ENCODE results near the gene PCSK5. TPM values are rescaled to one million over a fixed set of nuclear protein-coding genes. Genes with fewer than 3 reads are reported as not detected.
"Not testable (repeated sequence)": the region's sequence is repeated elsewhere in the genome, so short reads cannot be mapped to it uniquely, and the experiment has no call there.

The PCSK5 gene
- total RNA-seq, 1 donor from 2014 or later, result 3.4 TPM

DNA sequence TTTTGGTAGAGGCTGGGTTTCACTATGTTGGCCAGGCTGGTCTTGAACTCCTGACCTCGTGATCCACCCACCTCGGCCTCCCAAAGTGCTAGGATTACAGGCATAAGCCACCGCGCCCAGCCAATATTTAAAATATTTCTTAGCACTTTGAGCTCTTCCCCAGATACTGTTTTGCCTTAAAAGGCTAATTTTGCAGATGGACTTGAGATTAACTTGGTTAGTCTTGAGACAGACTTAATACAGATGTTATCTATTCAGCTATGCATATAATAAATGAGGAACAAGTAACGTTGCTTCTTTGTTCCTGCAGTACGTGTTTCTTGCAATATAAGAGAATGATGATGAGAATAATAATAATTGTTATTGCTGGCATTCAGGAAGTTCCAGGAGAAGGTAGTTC, 56.3 kb downstream of the PCSK5 start:
- intact Hi-C loops (cut with DNase I), result no loop called here
- no peak for ATAC-seq (ENCODE audit: poor library complexity)

GRCh38 chr9:75947233-75947632, 56.8 kb downstream of the PCSK5 start:
- intact Hi-C loops (cut with DNase I), result no loop called here
- DNase-seq (no peak), ATAC-seq (ENCODE audit: poor library complexity) (no peak)

More for the DNA sequence above, 56.3 kb downstream of the PCSK5 start:
- no peak for DNase-seq

- ATAC-seq (ENCODE audit: poor library complexity), result no peak
- DNase-seq, result no peak
- intact Hi-C loops (cut with DNase I), result no loop called here
These were observed 60.5 kb downstream of the PCSK5 start for GRCh38 chr9:75950998-75951397.

DNA sequence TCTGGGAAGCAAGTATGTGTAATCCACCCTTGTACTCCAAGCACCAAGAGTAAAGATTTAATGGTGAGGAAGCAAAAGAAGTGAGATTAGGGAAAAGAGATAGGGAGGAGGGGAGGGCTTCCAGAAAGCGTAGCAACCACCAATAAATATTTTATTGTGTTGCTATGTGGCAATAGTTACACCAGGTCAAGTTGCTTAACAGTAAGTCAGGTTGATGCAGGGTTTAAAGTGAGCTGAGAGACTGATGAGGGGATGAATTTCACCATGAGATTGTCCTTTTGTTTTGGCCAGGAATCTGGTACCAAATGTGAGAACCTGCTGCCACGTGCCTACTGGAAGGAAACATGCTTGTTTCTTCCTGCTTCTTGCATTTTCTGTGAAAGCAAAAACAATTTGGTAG, 62.7 kb downstream of the PCSK5 start:
- intact Hi-C loops (cut with DNase I), result no loop called here
- DNase-seq (no peak), ATAC-seq (ENCODE audit: poor library complexity) (peak; percentile 27)

DNA sequence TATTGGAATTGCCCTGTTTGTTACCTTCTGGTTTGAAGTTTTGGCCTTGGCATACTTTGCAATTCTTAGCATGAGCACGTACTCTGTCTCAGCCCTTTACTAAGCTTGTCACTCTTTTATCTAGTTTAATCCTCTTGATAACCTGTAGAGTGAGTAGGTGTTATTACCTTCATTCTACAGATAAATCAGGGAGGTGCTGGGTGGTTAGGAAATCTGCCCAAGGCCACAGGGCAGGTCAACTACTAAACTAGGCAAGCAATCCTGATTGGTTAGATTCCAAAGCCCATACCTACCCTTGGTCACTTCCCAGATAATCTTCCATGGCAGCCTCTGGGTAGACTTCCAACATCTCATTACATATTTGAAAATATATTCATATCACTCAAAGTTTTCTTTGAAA, 65.7 kb downstream of the PCSK5 start:
- ATAC-seq (ENCODE audit: poor library complexity), result no peak
- intact Hi-C loops (cut with DNase I), result no loop called here
- DNase-seq, result no peak

DNA sequence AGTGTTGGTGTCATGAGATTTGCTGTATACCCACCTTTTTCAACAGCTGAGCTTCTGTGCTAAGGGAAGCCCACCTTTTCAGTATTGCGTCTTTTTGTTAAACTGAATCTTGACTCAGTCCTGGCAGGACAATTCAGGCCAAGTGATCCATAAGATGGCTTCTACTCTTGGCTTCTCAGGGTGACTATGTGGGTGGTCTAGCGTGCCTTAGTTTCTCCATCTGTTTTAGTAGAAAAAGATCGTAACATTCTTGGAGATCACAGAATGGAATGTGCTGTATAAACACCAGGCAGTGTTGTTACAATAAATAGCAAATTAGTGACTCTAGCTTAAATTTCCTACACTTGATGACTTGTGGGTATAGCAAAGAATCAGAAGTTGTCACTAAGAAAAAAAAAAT, 66.6 kb downstream of the PCSK5 start:
- ATAC-seq (ENCODE audit: poor library complexity) (no peak), DNase-seq (no peak)
- intact Hi-C loops (cut with DNase I), result no loop called here

GRCh38 chr9:75958226-75958625, 67.8 kb downstream of the PCSK5 start:
- intact Hi-C loops (cut with DNase I), result no loop called here
- DNase-seq, result no peak
- ATAC-seq (ENCODE audit: poor library complexity), result no peak

GRCh38 chr9:75960551-75960950, 70.1 kb downstream of the PCSK5 start:
- peak; percentile 47 for DNase-seq
- intact Hi-C loops (cut with DNase I), result no loop called here
- ATAC-seq (ENCODE audit: poor library complexity), result peak; percentile 20

GRCh38 chr9:75962013-75962661, 71.7 kb downstream of the PCSK5 start:
- ATAC-seq (ENCODE audit: poor library complexity), result peak; percentile 93
- DNase-seq, result peak; percentile 83
- intact Hi-C loops (cut with DNase I), result no loop called here

DNA sequence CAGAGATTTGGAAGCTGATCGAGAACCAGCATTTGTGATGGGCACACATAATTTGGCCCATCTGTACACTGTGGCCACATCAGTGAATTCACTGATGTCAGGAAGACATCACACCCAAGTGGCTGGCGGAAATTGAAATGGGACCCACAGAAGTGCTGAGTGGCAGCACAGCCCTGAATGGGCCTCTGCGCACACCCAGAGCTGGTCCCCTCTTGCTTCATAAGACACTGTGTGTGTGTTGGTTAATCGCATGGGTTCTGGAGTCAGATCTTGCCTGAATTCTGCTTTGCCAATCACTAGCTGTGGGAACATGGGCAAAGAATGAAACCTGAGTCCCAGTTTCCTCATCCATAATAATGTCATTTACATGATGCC, 72.2 kb downstream of the PCSK5 start:
- DNase-seq, result no peak
- intact Hi-C loops (cut with DNase I), result no loop called here
- peak; percentile 25 for ATAC-seq (ENCODE audit: poor library complexity)

- intact Hi-C loops (cut with DNase I); ATAC-seq (ENCODE audit: poor library complexity); DNase-seq: not testable (repeated sequence)
These were observed 72.8 kb downstream of the PCSK5 start for GRCh38 chr9:75963321-75963720.

- intact Hi-C loops (cut with DNase I), result no loop called here
- DNase-seq, result no peak
- no peak for ATAC-seq (ENCODE audit: poor library complexity)
These were observed 74.0 kb downstream of the PCSK5 start for GRCh38 chr9:75964427-75964826.

- DNase-seq (no peak), ATAC-seq (ENCODE audit: poor library complexity) (no peak)
- intact Hi-C loops (cut with DNase I), result no loop called here
These were observed 74.8 kb downstream of the PCSK5 start for GRCh38 chr9:75965231-75965630.

- no peak for ATAC-seq (ENCODE audit: poor library complexity)
- intact Hi-C loops (cut with DNase I), result no loop called here
- no peak for DNase-seq
These were observed 77.1 kb downstream of the PCSK5 start for GRCh38 chr9:75967556-75967955.

DNA sequence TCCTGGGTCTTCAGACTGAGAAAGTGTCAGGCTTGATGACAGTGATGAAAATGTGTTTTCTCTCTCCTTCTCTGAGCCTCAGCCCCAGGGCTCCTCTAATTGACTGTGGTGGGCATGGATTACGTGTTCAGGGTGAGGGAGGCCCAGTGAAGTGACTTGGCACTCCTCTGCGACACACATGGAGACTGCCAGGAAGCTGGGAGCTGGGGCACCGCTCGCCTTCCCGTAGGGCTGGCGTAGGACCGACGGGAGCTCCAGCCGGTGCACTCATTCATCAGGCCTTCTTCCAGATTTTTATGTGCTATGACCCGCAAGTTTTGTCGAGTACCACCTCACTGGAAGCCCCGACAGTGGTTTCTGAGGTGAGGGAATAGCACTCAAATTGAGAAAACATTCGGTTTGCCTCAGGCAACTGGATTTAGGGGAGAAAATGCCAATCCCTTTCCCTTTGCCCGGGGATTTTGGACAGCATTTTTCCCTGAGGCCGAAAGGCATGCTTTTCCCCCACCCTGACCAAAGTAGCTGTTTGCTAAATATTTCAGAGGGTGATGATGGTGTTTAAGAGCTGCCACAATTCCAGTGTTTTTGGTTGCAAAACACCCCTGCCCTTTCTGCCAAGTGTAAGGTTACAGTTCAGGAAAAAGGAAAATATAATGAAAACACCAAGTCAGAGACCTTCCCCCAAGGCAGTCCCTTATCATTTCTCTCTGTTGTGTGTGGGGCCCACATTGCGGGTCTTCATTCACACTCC, 83.7 kb downstream of the PCSK5 start:
- peak; percentile 22 for ATAC-seq (ENCODE audit: poor library complexity)
- DNase-seq, result no peak

GRCh38 chr9:75975071-75975470, 84.6 kb downstream of the PCSK5 start:
- intact Hi-C loops (cut with DNase I), result no loop called here
- ATAC-seq (ENCODE audit: poor library complexity) (peak; percentile 29), DNase-seq (no peak)

More for the DNA sequence above, 83.7 kb downstream of the PCSK5 start:
- intact Hi-C loops (cut with DNase I), result no loop called here

- intact Hi-C loops (cut with DNase I), result no loop called here
- ATAC-seq (ENCODE audit: poor library complexity) (no peak), DNase-seq (no peak)
These were observed 86.1 kb downstream of the PCSK5 start for GRCh38 chr9:75976549-75976948.

GRCh38 chr9:75979362-75979761, 88.9 kb downstream of the PCSK5 start:
- DNase-seq (no peak), ATAC-seq (ENCODE audit: poor library complexity) (no peak)
- intact Hi-C loops (cut with DNase I), result no loop called here

DNA sequence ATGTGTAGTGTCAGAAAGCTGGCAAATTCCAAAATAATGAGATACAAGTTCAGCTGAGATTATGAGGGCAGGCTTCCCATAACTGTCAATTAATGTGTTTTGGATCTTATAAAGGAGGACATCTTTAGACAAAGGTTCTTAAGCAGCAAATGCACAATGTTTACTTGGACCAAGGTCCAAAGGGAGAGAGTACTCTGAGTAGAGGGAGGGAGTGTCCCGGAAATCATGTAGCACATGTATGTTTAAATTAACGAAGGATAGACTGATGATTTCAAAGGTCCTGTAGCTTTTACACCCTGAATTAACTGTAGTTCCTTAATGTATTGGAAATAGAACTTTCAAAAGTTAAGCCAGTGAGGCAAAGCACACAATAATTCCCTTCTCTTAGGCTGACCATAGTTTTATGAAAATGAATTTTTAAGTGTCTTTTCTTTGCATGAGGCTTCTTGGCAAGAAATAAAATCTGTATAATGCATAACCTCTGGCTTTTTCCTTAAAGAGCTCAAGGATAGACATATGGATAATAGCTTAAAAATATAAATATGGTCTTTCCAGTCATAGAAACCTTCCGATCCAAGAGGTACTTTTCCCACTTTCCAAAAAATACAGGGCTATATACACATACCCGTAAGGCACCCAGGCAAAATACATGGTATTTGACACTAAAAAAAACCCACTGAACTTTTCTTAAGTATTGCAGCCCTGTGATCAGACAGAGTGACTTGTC, 93.0 kb downstream of the PCSK5 start:
- no peak for DNase-seq
- intact Hi-C loops (cut with DNase I), result no loop called here
- no peak for ATAC-seq (ENCODE audit: poor library complexity)

- ATAC-seq (ENCODE audit: poor library complexity) (no peak), DNase-seq (no peak)
- intact Hi-C loops (cut with DNase I), result no loop called here
These were observed 95.0 kb downstream of the PCSK5 start for GRCh38 chr9:75985515-75985914.

Data from Right ventricle myocardium superior (tissue), 1 donor.